ENCODE results near the gene SPATC1L.

GRCh38 chr21:46226146-46226545 lies 41.9 kb upstream of the SPATC1L start:
- TF ChIP-seq POLR2AphosphoS5 (IDR thresholded peaks at IDR 0.05; ENCODE audit: low read depth, low read length) (no peak), EP300 (IDR thresholded peaks at IDR 0.05; ENCODE audit: borderline replicate concordance in 1 of 2, low read depth in 2 of 2, low read length in 2 of 2) (no peak), CTCF (IDR thresholded peaks at IDR 0.05; ENCODE audit: control extremely low read depth in 1 of 3, insufficient read depth in 1 of 3, low read depth in 1 of 3, low read length in 3 of 3) (no peak), EZH2 (IDR thresholded peaks at IDR 0.05; ENCODE audit: low read depth, low read length, severe bottlenecking) (no peak), HDAC2 (IDR thresholded peaks at IDR 0.05; ENCODE audit: borderline replicate concordance in 1 of 2, low read depth in 2 of 2, low read length in 2 of 2) (no peak)
